NCI-H526 treated with DMSO at 0.1 percent for 48 hours (cell line): Measurements from ENCODE around the gene UCKL1.

Source experiments
- DNase-seq: peaks from one replicate; lab custom pipeline; 2025; lab: John Stamatoyannopoulos, UW

The UCKL1 gene

GRCh38 chr20:63890201-63890576 lies 66.0 kb downstream of the UCKL1 start:
- DNase-seq, result no peak
